ENCODE measurements around the gene FNBP1. TPM values are rescaled to one million over a fixed set of nuclear protein-coding genes. Genes with fewer than 3 reads are reported as not detected.
"Not testable (repeated sequence)": the region's sequence is repeated elsewhere in the genome, so short reads cannot be mapped to it uniquely, and the experiment has no call there.

The FNBP1 gene
- total RNA-seq, 1 donor from 2014 or later: 20.5 TPM

DNA sequence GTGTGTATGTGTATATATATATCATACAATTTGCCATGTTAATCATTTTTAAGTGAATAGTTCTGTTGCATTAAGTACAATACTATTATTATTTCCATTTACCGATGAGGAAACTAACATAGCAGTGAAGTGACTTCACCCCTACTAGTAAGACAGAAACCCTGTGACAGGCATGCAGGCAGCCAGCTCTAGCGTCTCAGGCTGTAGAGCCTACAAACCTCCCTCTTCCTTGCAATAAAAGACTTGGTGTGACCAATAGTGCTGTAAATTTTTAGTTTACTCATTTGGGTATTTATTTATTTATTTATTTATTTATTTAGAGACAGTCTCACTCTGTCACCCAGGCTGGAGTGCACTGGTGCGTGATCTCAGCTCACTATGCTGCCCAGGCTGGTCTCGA, 24.7 kb downstream of the FNBP1 start:
- TF ChIP-seq, protein P1, sequence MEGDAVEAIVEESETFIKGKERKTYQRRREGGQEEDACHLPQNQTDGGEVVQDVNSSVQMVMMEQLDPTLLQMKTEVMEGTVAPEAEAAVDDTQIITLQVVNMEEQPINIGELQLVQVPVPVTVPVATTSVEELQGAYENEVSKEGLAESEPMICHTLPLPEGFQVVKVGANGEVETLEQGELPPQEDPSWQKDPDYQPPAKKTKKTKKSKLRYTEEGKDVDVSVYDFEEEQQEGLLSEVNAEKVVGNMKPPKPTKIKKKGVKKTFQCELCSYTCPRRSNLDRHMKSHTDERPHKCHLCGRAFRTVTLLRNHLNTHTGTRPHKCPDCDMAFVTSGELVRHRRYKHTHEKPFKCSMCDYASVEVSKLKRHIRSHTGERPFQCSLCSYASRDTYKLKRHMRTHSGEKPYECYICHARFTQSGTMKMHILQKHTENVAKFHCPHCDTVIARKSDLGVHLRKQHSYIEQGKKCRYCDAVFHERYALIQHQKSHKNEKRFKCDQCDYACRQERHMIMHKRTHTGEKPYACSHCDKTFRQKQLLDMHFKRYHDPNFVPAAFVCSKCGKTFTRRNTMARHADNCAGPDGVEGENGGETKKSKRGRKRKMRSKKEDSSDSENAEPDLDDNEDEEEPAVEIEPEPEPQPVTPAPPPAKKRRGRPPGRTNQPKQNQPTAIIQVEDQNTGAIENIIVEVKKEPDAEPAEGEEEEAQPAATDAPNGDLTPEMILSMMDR (IDR thresholded peaks at IDR 0.05; ENCODE audit: borderline replicate concordance): no peak
- intact Hi-C loops (cut with micrococcal nuclease): no loop called here
- DNase-seq: no peak
- Histone ChIP-seq H3K27me3 (ENCODE audit: low read depth) (no peaks in the 10 kb centered on the region), H3K4me1 (peaks cover 29% of the 10 kb centered on the region), H3K36me3 (peaks cover 5% of the 10 kb centered on the region), H3K4me3 (no peak overlapping the region), H3K9me3 (replicated peaks) (peaks cover 4% of the 10 kb centered on the region), H3K27ac (replicated peaks) (no peak overlapping the region)

DNA sequence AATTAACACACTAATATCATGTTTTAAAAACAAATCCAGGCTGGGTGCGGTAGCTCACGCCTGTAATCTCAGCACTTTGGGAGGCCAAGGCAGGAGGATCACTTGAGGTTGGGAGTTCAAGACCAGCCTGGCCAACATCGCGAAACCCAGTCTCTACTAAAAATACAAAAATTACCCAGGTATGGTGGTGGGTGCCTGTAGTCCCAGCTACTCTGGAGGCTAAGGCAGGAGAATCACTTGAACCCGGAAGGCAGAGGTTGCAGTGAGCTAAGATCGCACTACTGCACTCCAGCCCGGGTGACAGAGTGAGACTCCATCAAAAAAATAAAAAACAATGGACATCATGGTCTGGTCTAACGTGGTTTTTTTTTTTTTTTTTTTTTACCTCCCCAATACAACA, 25.5 kb downstream of the FNBP1 start:
- intact Hi-C loops (cut with micrococcal nuclease); H3K36me3 ChIP-seq; DNase-seq; H3K9me3 ChIP-seq (replicated peaks); H3K27ac ChIP-seq (replicated peaks); H3K4me3 ChIP-seq; H3K27me3 ChIP-seq (ENCODE audit: low read depth): not testable (repeated sequence)
- H3K4me1 ChIP-seq: peaks cover 26% of the 10 kb centered on the region

DNA sequence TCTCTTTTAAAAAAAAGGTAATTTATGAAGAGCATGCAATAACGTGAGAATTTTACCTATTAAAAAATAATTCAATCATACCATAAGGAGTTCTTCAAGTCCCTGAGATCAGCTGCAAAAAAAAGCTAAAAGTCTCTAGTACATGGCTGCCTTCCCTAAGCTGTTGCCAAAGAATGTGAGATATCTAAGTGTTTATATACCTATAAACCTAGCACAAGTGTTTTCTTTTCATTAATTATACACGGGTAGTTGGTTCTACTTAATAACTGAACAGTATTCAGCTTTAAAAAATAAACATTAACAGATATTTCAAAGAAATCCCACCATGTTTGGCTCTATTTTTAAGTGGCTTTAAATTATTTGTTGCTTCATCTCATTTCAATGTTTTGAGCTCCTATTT, 25.9 kb downstream of the FNBP1 start:
- TF ChIP-seq, protein P1 (IDR thresholded peaks at IDR 0.05; ENCODE audit: borderline replicate concordance): no peak
- Histone ChIP-seq H3K27ac (replicated peaks) (no peak overlapping the region), H3K9me3 (replicated peaks) (peaks cover 5% of the 10 kb centered on the region), H3K4me1 (peaks cover 26% of the 10 kb centered on the region), H3K36me3 (peaks cover 5% of the 10 kb centered on the region), H3K27me3 (ENCODE audit: low read depth) (no peaks in the 10 kb centered on the region), H3K4me3 (no peak overlapping the region)
- no peak for DNase-seq
- intact Hi-C loops (cut with micrococcal nuclease): no loop called here

DNA sequence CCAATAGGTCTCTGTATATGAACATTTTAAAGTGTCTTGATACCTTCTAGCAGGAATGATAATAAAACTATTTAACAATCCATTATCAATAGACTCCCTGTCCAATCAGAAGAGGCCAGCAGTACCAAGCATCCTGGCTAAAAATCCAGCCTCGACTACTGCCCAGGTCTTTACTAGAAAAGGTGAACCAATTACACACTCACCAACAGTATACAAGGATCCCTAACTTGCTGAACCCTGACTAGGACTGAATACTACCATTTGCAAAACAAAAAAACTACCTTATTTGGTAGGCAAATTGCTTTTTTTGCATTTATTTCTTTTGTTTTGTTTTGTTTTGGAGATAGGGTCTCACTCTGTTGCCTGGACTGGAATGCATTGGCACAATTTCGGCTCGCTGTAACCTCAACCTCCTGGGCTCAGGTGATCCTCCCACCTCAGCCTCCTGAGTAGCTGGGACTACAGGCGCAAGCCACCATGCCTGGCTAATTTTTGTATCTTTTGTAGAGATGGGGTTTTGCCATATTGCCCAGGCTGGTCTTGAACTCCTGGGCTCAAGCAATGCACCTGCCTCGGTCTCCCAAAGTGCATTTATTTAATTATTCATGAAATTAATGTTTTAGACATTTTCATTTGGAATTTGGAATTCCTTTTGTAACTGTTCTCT, 27.5 kb downstream of the FNBP1 start:
- TF ChIP-seq, protein P1 (IDR thresholded peaks at IDR 0.05; ENCODE audit: borderline replicate concordance): no peak
- peaks cover 12% of the 10 kb centered on the region for H3K4me1 ChIP-seq
- H3K9me3 ChIP-seq (replicated peaks): peaks cover 13% of the 10 kb centered on the region
- no peaks in the 10 kb centered on the region for H3K27me3 ChIP-seq (ENCODE audit: low read depth)
- DNase-seq: no peak
- intact Hi-C loops (cut with micrococcal nuclease): no loop called here
- H3K4me3 ChIP-seq: no peak overlapping the region
- peaks cover 5% of the 10 kb centered on the region for H3K36me3 ChIP-seq
- H3K27ac ChIP-seq (replicated peaks): no peak overlapping the region

DNA sequence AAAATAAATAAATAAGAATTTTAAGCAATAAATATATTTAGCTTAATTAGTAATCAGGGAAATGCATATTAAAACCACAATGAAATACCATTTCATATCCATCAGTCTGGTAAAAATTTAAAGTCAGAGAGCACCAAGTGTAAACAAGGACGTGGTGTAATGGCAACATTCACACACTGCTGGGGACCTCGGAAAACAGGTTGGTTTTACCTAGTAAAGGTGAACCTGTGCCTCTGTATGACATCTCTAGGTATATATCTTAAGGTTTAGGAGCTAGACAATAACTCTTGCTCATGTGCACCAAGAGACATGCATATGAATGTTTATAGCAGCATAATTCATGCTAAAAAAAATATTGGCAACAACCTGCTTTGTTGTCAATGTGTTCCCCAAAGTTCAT, 29.7 kb downstream of the FNBP1 start:
- no peak overlapping the region for H3K4me3 ChIP-seq
- TF ChIP-seq, protein P1 (IDR thresholded peaks at IDR 0.05; ENCODE audit: borderline replicate concordance): no peak
- DNase-seq: no peak
- H3K4me1 ChIP-seq: peaks cover 8% of the 10 kb centered on the region
- intact Hi-C loops (cut with micrococcal nuclease): no loop called here
- H3K27me3 ChIP-seq (ENCODE audit: low read depth): no peaks in the 10 kb centered on the region
- H3K9me3 ChIP-seq (replicated peaks): peaks cover 13% of the 10 kb centered on the region
- peaks cover 5% of the 10 kb centered on the region for H3K36me3 ChIP-seq
- H3K27ac ChIP-seq (replicated peaks): no peak overlapping the region

DNA sequence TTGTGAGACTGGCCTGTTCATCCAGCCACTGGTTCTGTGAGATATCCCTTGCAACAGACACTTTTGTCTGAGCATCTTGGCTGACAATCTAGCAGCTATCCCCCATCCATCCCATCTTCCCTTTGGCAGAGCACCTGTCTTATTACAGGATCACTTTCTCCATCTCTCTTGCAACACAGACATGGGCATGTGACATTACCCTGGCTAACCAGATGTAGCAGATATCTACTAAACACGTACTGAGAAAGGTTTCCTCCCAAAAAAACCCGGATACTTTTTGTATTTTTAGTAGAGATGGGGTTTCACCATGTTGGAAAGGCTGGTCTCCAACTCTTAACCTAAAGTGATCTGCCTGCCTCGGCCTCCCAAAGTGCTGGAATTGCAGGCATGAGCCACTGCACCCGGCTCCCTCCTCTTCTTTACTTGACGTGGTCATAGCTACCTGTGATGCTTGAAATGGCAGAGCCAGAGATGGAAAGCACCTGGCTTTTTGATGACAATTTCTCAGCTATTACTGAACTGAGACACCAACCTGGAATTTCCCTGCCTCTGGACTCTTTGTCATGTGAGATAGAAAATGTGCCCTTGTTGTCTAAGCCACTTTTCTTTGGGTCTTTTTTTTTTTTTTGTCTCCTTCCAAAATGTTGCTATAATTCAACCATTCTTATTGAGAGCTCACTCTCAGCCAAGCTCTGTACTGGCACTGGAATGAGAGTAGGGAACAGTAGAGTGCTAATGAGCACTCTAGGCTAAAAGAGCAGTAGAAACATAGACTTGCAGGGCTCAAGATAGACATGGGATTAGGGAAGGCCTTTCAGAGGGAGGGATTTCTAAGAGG, 32.6 kb downstream of the FNBP1 start:
- Histone ChIP-seq H3K9me3 (replicated peaks) (peaks cover 9% of the 10 kb centered on the region), H3K27me3 (ENCODE audit: low read depth) (no peaks in the 10 kb centered on the region), H3K27ac (replicated peaks) (no peak overlapping the region), H3K4me1 (no peaks in the 10 kb centered on the region), H3K36me3 (no peaks in the 10 kb centered on the region), H3K4me3 (no peak overlapping the region)
- no peak for DNase-seq
- intact Hi-C loops (cut with micrococcal nuclease): no loop called here
- TF ChIP-seq, protein P1 (IDR thresholded peaks at IDR 0.05; ENCODE audit: borderline replicate concordance): no peak

DNA sequence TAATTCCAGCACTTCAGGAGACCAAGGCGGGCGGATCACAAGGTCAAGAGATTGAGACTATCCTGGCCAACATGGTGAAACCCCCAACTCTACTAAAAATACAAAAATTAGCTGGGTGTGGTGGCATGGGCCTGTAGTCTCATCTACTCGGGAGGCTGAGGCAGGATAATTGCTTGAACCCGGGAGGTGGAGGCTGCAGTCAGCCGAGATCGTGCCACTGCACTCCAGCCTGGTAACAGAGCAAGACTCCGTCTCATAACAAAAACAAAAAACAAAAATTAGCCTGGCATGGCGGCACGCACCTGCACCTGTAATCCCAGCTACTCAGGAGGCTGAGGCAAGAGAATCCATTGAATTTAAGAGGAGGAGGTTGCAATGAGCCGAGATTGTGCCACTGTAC, 33.4 kb downstream of the FNBP1 start:
- DNase-seq; H3K27me3 ChIP-seq (ENCODE audit: low read depth); H3K27ac ChIP-seq (replicated peaks); intact Hi-C loops (cut with micrococcal nuclease); H3K4me3 ChIP-seq; H3K9me3 ChIP-seq (replicated peaks); H3K4me1 ChIP-seq; H3K36me3 ChIP-seq: not testable (repeated sequence)
